Lower lobe of right lung (tissue), 2 donors: ENCODE measurements around the gene PDGFA. TPM values are rescaled to one million over a fixed set of nuclear protein-coding genes. Genes with fewer than 3 reads are reported as not detected.

ENCODE experiments used
- ATAC-seq, 2 donors: fragments of 200-7000 bp; cut with Tn5 transposase; one replicate each; pipeline ENCODE4 v1.9.1; 2020 to 2022; ENCODE audit warnings: mild to moderate bottlenecking in 2 of 2, moderate library complexity in 2 of 2
- DNase-seq: peaks from one replicate; pipeline ENCODE4 v3.0.0-alpha.2; 2020
- H3K27ac ChIP-seq: fragments of 200-600 bp; one replicate; pipeline ENCODE4 v1.8.0; 2022
- H3K27me3 ChIP-seq: fragments of 200-600 bp; one replicate; pipeline ENCODE4 v1.8.0; 2022; ENCODE audit warnings: low read depth
- H3K36me3 ChIP-seq: fragments of 200-600 bp; one replicate; pipeline ENCODE4 v1.8.0; 2022; ENCODE audit warnings: mild to moderate bottlenecking
- H3K4me1 ChIP-seq: fragments of 200-600 bp; one replicate; pipeline ENCODE4 v1.8.0; 2022
- H3K4me3 ChIP-seq: fragments of 200-600 bp; one replicate; pipeline ENCODE4 v1.8.0; 2022; ENCODE audit warnings: mild to moderate bottlenecking
- H3K9me3 ChIP-seq: fragments of 200-600 bp; one replicate; pipeline ENCODE4 v1.8.0; 2022
- intact Hi-C: fragments of 100-400 bp; cut with DNase I; formaldehyde crosslinking; loops from one replicate; pipeline ENCODE4 v1.11.0; 2022
- total RNA-seq: library from RNA; stranded (reverse); fragmentation: NEBNext Ultra II Directional; extraction: Animal tissue kit (Norgen Biotek cat#: 25700); gene quantifications from one replicate; pipeline ENCODE4 v1.2.1, GENCODE V29; 2021
- TF ChIP-seq, protein P1 (sequence below): fragments of 200-600 bp; IDR thresholded peaks from one replicate; pipeline ENCODE4 v1.8.0; 2022; ENCODE audit warnings: antibody characterized with exemption, mild to moderate bottlenecking
- donor health status: DM: no; HTN: yes; CAD: no; lungs with severe emphysema.

PDGFA gene
- total RNA-seq, 1 donor from 2014 or later = 27.1 TPM

DNA sequence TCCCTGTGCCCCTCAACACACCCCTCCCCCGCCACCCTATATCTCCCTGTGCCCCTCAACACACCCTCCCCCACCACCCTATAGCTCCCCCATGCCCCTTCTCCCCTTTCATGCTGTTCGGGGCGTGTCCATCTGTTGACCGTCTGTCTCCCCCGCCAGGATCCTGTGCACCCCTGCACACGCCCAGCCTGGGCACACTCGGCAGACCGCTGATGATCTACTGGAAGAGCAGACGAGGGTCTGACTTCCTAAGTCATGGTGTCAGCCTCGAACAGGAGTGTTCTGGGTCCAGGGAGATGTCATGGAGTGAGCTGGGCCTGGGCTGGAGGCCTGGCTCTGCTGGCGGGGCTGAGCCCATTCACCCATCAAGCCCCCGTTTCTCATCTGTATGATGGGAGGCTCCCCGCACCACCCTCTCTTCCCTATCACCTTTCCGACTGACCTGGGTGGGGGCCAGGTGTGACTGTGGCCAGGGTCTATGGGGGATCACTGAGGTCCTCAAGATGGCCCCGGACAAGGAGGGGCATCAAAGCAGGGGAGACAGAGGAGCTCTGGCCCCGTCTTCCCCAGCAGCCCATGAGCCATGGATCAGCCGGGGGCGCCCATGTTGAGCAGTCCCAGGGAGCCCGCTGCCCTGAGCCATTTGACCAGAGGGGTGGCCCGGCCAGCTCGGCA lies 48.3 kb downstream of the PDGFA start:
- no peak for DNase-seq
- H3K27ac ChIP-seq = peak overlapping the region; percentile 41
- no peak overlapping the region for H3K4me3 ChIP-seq
- H3K9me3 ChIP-seq = no peaks in the 10 kb centered on the region
- TF ChIP-seq, protein P1, sequence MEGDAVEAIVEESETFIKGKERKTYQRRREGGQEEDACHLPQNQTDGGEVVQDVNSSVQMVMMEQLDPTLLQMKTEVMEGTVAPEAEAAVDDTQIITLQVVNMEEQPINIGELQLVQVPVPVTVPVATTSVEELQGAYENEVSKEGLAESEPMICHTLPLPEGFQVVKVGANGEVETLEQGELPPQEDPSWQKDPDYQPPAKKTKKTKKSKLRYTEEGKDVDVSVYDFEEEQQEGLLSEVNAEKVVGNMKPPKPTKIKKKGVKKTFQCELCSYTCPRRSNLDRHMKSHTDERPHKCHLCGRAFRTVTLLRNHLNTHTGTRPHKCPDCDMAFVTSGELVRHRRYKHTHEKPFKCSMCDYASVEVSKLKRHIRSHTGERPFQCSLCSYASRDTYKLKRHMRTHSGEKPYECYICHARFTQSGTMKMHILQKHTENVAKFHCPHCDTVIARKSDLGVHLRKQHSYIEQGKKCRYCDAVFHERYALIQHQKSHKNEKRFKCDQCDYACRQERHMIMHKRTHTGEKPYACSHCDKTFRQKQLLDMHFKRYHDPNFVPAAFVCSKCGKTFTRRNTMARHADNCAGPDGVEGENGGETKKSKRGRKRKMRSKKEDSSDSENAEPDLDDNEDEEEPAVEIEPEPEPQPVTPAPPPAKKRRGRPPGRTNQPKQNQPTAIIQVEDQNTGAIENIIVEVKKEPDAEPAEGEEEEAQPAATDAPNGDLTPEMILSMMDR = no peak
- peaks cover 13% of the 10 kb centered on the region for H3K4me1 ChIP-seq
- no peaks in the 10 kb centered on the region for H3K27me3 ChIP-seq
- no peaks in the 10 kb centered on the region for H3K36me3 ChIP-seq
- intact Hi-C loops = no loop called here
- no peak for ATAC-seq

DNA sequence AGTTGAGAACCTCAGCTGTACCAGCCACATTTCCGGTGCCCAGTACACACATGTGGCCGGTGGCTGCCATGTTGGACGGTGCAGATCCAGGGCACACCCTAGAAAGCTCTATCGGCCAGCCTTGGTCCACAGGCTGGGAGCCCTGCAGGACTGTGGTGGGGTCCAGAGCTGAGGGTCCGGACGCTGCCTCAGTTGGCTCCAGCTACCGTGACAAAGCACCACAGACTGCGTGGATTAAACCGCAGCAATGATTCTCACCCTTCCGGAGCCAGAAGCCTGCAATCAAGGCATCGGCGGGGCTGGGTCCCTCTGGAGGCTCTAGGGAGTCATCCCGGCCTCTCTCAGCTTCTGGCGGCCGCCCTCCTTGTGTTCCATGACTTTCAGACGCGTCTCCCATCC lies 50.1 kb downstream of the PDGFA start:
- H3K4me1 ChIP-seq = peaks cover 16% of the 10 kb centered on the region
- H3K4me3 ChIP-seq = no peak overlapping the region
- no peaks in the 10 kb centered on the region for H3K27me3 ChIP-seq
- no peak for ATAC-seq
- H3K27ac ChIP-seq = no peak overlapping the region
- DNase-seq = no peak
- TF ChIP-seq, protein P1 = no peak
- no peaks in the 10 kb centered on the region for H3K36me3 ChIP-seq
- intact Hi-C loops = no loop called here
- H3K9me3 ChIP-seq = no peaks in the 10 kb centered on the region

DNA sequence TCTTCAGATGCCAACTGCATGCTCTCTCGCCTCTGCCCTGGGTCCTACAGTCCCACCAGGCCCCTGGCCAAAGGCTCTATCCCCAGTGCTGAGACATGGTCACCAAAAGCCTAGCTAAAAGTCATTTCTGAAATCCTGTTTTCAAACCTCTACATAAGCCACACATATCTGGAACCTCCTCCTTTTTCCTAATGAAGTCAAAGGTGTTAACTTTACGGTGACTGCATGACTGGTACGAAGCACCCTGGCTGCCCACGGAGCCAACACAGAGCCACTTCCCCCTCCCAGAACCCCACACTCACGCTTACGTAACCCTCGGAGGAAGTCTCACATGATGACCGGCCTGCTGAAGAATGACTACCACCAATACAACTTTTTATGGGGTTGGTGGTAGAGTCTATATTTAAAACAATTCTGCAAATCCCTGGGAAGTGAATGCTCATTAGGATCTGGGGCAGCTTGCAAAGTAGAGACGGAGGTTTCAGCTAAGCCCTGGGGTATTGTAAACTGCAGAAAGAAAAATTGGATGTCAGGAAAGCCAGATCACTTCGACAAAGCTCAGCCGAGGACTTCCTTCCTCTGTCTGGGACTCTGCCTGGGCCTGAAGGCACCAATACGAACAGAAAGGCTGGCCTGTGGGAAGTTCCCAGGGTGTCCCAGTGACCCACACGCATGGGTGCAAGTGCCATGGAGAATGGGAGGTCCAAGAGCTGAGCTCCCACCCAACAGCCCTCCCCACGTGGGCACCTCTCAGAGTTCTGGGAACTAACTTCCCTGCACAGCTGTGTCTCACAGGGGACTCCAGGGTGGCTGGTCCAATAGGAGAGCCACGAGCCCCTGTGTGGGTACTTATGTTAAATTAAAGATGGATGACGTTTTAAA lies 50.7 kb downstream of the PDGFA start:
- H3K9me3 ChIP-seq = no peaks in the 10 kb centered on the region
- H3K27me3 ChIP-seq = no peaks in the 10 kb centered on the region
- no peak overlapping the region for H3K4me3 ChIP-seq
- ATAC-seq = no peak
- H3K27ac ChIP-seq = no peak overlapping the region
- DNase-seq = no peak
- peaks cover 17% of the 10 kb centered on the region for H3K4me1 ChIP-seq
- intact Hi-C loops = no loop called here
- H3K36me3 ChIP-seq = no peaks in the 10 kb centered on the region
- TF ChIP-seq, protein P1 = no peak

DNA sequence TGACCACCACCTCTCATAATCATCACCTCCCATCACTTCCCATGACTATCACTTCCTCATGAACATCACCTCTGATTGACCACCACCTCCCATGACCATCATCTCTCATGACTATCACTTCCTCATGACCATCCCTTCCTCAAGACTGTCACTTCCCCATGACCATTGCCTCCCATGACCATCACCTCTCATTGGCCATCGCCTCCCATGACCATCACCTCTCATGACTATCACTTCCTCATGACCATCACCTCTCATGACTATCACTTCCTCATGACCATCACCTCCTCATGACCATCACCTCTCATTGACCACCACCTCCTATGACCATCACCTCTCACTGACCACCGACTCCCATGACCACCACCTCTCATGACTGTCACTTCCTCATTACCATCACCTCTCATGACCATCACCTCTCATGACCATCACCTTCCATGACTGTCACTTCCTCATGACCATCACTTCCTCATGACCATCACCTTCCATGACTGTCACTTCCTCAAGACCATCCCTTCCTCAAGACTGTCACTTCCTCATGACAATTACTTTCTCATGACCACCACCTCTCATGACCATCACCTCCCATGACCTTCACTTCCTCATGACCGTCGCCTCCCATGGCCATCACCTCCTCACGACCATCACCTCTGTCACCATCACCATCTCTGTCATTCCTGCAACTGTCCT lies 51.6 kb downstream of the PDGFA start:
- no peak for DNase-seq

DNA sequence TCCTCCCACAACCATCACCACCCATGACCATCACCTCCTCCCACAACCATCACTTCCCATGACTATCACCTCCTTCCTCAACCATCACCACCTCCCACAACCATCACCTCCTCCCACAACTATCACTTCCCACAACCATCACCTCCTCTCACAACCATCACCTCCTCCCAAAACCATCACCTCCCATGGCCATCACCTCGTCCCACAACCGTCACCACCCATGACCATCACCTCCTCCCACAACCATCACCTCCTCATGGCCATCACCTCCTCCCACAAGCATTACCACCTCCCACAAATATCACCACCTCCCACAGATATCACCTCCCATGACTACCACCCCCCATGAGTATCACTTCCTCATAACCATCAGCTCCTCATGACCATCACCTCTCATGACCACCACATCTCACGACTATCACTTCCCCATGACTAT lies 52.2 kb downstream of the PDGFA start:
- intact Hi-C loops = no loop called here

More for the DNA sequence above, 51.6 kb downstream of the PDGFA start:
- H3K4me1 ChIP-seq = peaks cover 17% of the 10 kb centered on the region
- no peak overlapping the region for H3K4me3 ChIP-seq
- no peaks in the 10 kb centered on the region for H3K27me3 ChIP-seq
- H3K27ac ChIP-seq = no peak overlapping the region
- no peaks in the 10 kb centered on the region for H3K36me3 ChIP-seq
- no peaks in the 10 kb centered on the region for H3K9me3 ChIP-seq
- ATAC-seq = no peak
- TF ChIP-seq, protein P1 = no peak
- intact Hi-C loops = no loop called here

More for the DNA sequence above, 52.2 kb downstream of the PDGFA start:
- H3K27ac ChIP-seq = no peak overlapping the region
- no peaks in the 10 kb centered on the region for H3K9me3 ChIP-seq
- H3K27me3 ChIP-seq = no peaks in the 10 kb centered on the region
- TF ChIP-seq, protein P1 = no peak
- no peak for ATAC-seq
- no peak overlapping the region for H3K4me3 ChIP-seq
- DNase-seq = no peak
- peaks cover 16% of the 10 kb centered on the region for H3K4me1 ChIP-seq
- no peaks in the 10 kb centered on the region for H3K36me3 ChIP-seq
